ENCODE data around the gene PDLIM1.

Gene PDLIM1

GRCh38 chr10:95282107-95282506, 8.7 kb downstream of the PDLIM1 start:
- H3K4me1 ChIP-seq (ENCODE audit: control insufficient read depth, insufficient read depth, low read length) = peaks cover 43% of the 10 kb centered on the region
- H3K9me3 ChIP-seq (ENCODE audit: control insufficient read depth, insufficient read depth, low read length) = no peaks in the 10 kb centered on the region
- no peak overlapping the region for H3K9ac ChIP-seq (ENCODE audit: low read depth, low read length)
- H3K4me3 ChIP-seq (ENCODE audit: low read depth, low read length) = no peak overlapping the region
- no peaks in the 10 kb centered on the region for H3K27me3 ChIP-seq (ENCODE audit: control insufficient read depth, insufficient read depth, low read length)
- H3K36me3 ChIP-seq (ENCODE audit: control insufficient read depth, insufficient read depth, low read length) = peaks cover 3% of the 10 kb centered on the region

DNA sequence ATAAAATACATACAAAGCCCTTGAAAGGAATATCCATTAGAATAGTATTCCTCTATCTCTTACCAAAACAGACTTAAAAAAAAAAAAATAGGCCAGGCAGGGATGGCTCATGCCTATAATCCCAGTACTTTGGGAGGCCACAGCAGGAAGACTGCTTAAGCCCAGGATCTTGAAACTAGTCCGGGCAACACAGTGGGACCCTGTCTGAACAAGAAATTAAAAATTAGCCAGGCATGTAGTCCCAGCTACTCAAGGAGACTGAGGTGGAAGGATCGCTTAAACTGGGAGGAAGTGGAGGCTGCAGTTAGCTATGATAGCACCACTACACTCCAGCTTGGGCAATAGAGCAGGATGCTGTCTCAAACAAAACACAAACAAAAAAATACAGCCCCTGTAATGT, 9.6 kb downstream of the PDLIM1 start:
- no peaks in the 10 kb centered on the region for H3K36me3 ChIP-seq (ENCODE audit: control insufficient read depth, insufficient read depth, low read length)
- peaks cover 42% of the 10 kb centered on the region for H3K4me1 ChIP-seq (ENCODE audit: control insufficient read depth, insufficient read depth, low read length)
- no peak overlapping the region for H3K9ac ChIP-seq (ENCODE audit: low read depth, low read length)
- no peaks in the 10 kb centered on the region for H3K27me3 ChIP-seq (ENCODE audit: control insufficient read depth, insufficient read depth, low read length)
- H3K9me3 ChIP-seq (ENCODE audit: control insufficient read depth, insufficient read depth, low read length) = no peaks in the 10 kb centered on the region
- no peak overlapping the region for H3K4me3 ChIP-seq (ENCODE audit: low read depth, low read length)

- Histone ChIP-seq H3K9ac (ENCODE audit: low read depth, low read length) (no peak overlapping the region), H3K27me3 (ENCODE audit: control insufficient read depth, insufficient read depth, low read length) (no peaks in the 10 kb centered on the region), H3K4me1 (ENCODE audit: control insufficient read depth, insufficient read depth, low read length) (peaks cover 44% of the 10 kb centered on the region), H3K36me3 (ENCODE audit: control insufficient read depth, insufficient read depth, low read length) (no peaks in the 10 kb centered on the region), H3K4me3 (ENCODE audit: low read depth, low read length) (no peak overlapping the region), H3K9me3 (ENCODE audit: control insufficient read depth, insufficient read depth, low read length) (no peaks in the 10 kb centered on the region)
These were observed 10.2 kb downstream of the PDLIM1 start for GRCh38 chr10:95280637-95281036.

DNA sequence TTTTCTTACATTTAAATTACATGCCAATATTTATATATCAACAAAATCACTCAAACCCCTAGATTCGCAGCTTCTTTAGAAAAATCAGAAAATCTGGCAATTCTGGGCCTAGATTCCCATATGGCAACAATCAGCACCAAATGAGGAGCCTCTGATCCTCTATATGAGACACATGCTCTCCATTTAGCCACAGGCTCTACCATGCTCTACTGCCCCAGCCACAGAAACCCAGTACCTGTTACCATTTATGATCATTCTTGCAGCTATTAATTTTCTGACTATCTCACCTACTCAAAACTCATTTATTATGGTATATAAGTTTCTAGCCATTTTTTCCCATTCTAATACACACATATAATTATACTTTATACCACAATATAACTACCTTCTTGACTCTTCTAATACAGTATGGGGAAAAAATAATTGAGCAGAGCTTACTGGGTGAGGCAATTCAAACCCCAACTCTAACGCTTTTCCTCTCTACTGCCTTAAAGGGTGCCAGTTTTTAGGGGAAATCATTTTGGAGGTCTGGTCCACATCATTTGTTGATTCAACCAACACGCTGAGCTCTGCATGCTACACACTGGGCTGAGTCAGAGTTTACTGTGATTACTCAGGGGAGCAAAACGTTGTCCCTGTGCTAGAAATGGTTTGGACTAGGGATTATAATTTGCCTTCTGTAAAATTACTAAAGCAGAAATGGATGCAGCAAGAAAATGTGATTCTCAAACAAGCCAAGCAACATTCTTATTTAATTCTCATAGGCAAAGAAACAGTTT, 11.6 kb downstream of the PDLIM1 start:
- H3K4me3 ChIP-seq (ENCODE audit: low read depth, low read length) = no peak overlapping the region
- H3K36me3 ChIP-seq (ENCODE audit: control insufficient read depth, insufficient read depth, low read length) = no peaks in the 10 kb centered on the region
- no peaks in the 10 kb centered on the region for H3K27me3 ChIP-seq (ENCODE audit: control insufficient read depth, insufficient read depth, low read length)
- peaks cover 40% of the 10 kb centered on the region for H3K4me1 ChIP-seq (ENCODE audit: control insufficient read depth, insufficient read depth, low read length)
- no peak overlapping the region for H3K9ac ChIP-seq (ENCODE audit: low read depth, low read length)
- no peaks in the 10 kb centered on the region for H3K9me3 ChIP-seq (ENCODE audit: control insufficient read depth, insufficient read depth, low read length)

DNA sequence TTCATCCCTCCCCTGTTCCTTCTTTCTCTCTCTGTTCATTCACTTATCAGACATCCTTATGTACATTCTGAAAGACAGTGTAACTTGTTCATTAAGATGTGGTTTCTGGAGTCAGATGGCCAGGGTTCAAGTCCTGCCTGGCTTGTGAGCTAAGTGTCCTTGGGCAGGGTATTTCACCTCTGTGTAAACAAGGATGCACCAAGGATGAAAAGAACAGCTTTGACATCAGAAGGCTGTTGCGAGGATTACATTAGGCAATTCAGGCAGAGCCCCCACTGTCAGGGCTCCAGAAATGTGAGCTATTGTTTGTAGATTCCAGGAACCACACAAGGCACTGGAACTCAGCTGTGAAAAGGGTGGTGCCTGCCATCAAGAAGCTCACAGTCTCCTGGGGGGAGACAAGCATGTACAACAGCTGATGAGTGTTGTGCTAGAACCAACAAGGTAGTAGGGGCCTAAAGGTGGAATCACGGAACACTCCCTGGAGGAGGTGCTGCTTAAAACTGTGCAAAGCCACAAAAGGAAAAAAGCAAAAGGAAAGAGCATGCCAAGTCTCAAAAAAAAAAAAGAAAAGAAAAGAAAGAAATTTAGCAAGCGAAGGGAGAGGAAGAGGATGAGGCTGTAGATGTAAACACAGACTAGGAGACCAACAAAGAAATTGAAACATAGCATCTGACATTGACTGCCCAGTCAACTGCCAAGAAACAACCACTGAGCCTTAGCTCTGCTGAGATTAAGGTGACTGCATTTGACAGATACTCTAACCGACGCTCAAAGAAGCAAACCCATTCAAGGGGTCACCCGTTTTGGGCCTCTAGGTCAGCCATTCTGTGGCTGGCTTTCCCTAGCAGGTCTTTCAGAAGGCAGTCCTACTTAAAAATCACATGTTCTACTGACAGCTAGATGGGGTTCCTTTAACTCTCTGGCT, 12.5 kb downstream of the PDLIM1 start:
- Histone ChIP-seq H3K36me3 (ENCODE audit: control insufficient read depth, insufficient read depth, low read length) (no peaks in the 10 kb centered on the region), H3K4me1 (ENCODE audit: control insufficient read depth, insufficient read depth, low read length) (peaks cover 45% of the 10 kb centered on the region)

DNA sequence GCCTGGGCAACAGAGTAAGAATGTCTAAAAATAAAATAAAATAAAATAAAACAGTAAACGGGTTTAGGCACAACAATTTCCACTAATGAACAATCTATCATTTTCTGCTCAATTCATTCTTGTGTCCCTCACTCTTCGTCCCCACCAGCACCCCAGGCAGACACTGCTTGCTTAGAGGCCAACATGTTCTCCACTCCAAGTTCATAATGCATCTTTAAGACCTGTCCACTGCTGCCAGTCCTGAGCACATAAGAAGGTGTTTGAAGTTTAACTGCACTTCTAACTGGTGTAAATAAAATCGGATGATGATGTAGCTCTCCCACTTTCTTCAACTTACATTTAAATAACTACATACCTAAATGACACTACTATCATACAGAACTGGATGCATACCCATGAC, 13.2 kb downstream of the PDLIM1 start:
- Histone ChIP-seq H3K9me3 (ENCODE audit: control insufficient read depth, insufficient read depth, low read length) (no peaks in the 10 kb centered on the region), H3K4me3 (ENCODE audit: low read depth, low read length) (no peak overlapping the region), H3K36me3 (ENCODE audit: control insufficient read depth, insufficient read depth, low read length) (no peaks in the 10 kb centered on the region), H3K27me3 (ENCODE audit: control insufficient read depth, insufficient read depth, low read length) (no peaks in the 10 kb centered on the region), H3K9ac (ENCODE audit: low read depth, low read length) (no peak overlapping the region), H3K4me1 (ENCODE audit: control insufficient read depth, insufficient read depth, low read length) (peaks cover 47% of the 10 kb centered on the region)

More for the DNA sequence above, 12.5 kb downstream of the PDLIM1 start:
- no peak overlapping the region for H3K4me3 ChIP-seq (ENCODE audit: low read depth, low read length)
- H3K9ac ChIP-seq (ENCODE audit: low read depth, low read length) = no peak overlapping the region
- no peaks in the 10 kb centered on the region for H3K9me3 ChIP-seq (ENCODE audit: control insufficient read depth, insufficient read depth, low read length)
- H3K27me3 ChIP-seq (ENCODE audit: control insufficient read depth, insufficient read depth, low read length) = no peaks in the 10 kb centered on the region

DNA sequence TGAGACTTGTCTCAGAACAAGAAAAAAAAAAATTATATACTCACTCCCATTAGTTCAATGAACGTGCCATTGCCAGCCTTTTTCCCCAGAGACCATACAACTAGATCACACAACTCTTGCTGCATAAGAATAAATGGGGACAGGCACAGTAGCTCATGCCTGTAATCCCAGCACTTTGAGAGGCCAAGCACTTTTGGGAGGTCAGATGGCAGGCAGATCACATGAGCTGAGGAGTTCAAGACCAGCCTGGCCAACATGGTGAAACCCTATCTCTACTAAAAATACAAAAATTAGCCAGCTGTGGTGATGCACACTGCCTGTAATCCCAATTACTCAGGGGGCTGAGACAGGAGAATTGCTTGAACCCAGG, 13.6 kb downstream of the PDLIM1 start:
- Histone ChIP-seq H3K36me3 (ENCODE audit: control insufficient read depth, insufficient read depth, low read length) (no peaks in the 10 kb centered on the region), H3K9me3 (ENCODE audit: control insufficient read depth, insufficient read depth, low read length) (no peaks in the 10 kb centered on the region), H3K4me1 (ENCODE audit: control insufficient read depth, insufficient read depth, low read length) (peaks cover 43% of the 10 kb centered on the region), H3K4me3 (ENCODE audit: low read depth, low read length) (no peak overlapping the region), H3K9ac (ENCODE audit: low read depth, low read length) (no peak overlapping the region), H3K27me3 (ENCODE audit: control insufficient read depth, insufficient read depth, low read length) (no peaks in the 10 kb centered on the region)

- peaks cover 1% of the 10 kb centered on the region for H3K36me3 ChIP-seq (ENCODE audit: control insufficient read depth, insufficient read depth, low read length)
- H3K4me3 ChIP-seq (ENCODE audit: low read depth, low read length) = no peak overlapping the region
- H3K27me3 ChIP-seq (ENCODE audit: control insufficient read depth, insufficient read depth, low read length) = no peaks in the 10 kb centered on the region
- H3K4me1 ChIP-seq (ENCODE audit: control insufficient read depth, insufficient read depth, low read length) = peaks cover 39% of the 10 kb centered on the region
- no peaks in the 10 kb centered on the region for H3K9me3 ChIP-seq (ENCODE audit: control insufficient read depth, insufficient read depth, low read length)
- no peak overlapping the region for H3K9ac ChIP-seq (ENCODE audit: low read depth, low read length)
These were observed 14.2 kb downstream of the PDLIM1 start for GRCh38 chr10:95276367-95277200.

DNA sequence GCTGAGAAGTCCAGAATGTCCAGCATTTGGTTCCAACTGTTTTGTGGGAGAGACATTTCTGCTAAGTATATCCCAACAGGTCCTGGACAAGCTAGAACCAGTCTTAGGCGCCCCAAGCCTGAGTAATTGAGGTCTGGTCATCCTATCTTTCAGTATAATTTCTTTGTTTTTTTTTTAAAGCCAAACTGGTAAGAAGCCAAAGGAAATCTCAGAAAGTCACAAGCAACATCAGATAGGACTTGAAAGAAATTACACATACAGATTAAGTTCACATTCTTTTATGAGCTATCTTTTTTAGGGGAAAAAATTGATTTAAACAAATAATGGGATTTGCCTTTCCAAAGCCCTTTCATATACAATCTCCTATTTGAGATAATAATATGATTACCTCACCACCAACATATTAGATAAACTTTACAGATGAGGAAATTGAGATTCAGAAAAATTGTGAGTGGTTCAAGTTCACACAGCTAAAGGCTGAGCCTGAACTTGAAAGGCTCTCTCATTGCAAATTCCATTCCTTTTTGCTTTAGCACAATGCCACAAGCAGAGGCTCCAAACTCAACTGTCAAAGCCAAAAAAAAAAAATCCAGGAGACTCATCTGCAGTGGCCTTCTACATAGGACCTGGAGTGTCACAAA, 15.0 kb downstream of the PDLIM1 start:
- Histone ChIP-seq H3K9ac (ENCODE audit: low read depth, low read length) (no peak overlapping the region), H3K4me1 (ENCODE audit: control insufficient read depth, insufficient read depth, low read length) (peaks cover 33% of the 10 kb centered on the region), H3K9me3 (ENCODE audit: control insufficient read depth, insufficient read depth, low read length) (no peaks in the 10 kb centered on the region), H3K27me3 (ENCODE audit: control insufficient read depth, insufficient read depth, low read length) (no peaks in the 10 kb centered on the region), H3K36me3 (ENCODE audit: control insufficient read depth, insufficient read depth, low read length) (peaks cover 3% of the 10 kb centered on the region), H3K4me3 (ENCODE audit: low read depth, low read length) (no peak overlapping the region)

- no peaks in the 10 kb centered on the region for H3K27me3 ChIP-seq (ENCODE audit: control insufficient read depth, insufficient read depth, low read length)
- no peak overlapping the region for H3K4me3 ChIP-seq (ENCODE audit: low read depth, low read length)
- peaks cover 22% of the 10 kb centered on the region for H3K4me1 ChIP-seq (ENCODE audit: control insufficient read depth, insufficient read depth, low read length)
These were observed 17.1 kb downstream of the PDLIM1 start for GRCh38 chr10:95273393-95274312.

More at GRCh38 chr10:95273393-95274312, 17.1 kb downstream of the PDLIM1 start:
- Histone ChIP-seq H3K36me3 (ENCODE audit: control insufficient read depth, insufficient read depth, low read length) (peaks cover 8% of the 10 kb centered on the region), H3K9ac (ENCODE audit: low read depth, low read length) (no peak overlapping the region), H3K9me3 (ENCODE audit: control insufficient read depth, insufficient read depth, low read length) (no peaks in the 10 kb centered on the region)
